Upper lobe of right lung (tissue), 1 donor: ENCODE data around the gene GUCY1A2. TPM values are rescaled to one million over a fixed set of nuclear protein-coding genes. Genes with fewer than 3 reads are reported as not detected.

ENCODE experiments used
- ATAC-seq: fragments of 200-7000 bp; cut with Tn5 transposase; one replicate; pipeline ENCODE4 v1.9.1; 2020; ENCODE audit warnings: mild to moderate bottlenecking, moderate library complexity
- DNase-seq: peaks from one replicate; pipeline ENCODE4 v3.0.0-alpha.2; 2020
- H3K27ac ChIP-seq: fragments of 200-600 bp; one replicate; pipeline ENCODE4 v1.8.0; 2022
- H3K27me3 ChIP-seq: fragments of 200-600 bp; one replicate; pipeline ENCODE4 v1.8.0; 2022; ENCODE audit warnings: mild to moderate bottlenecking
- H3K36me3 ChIP-seq: fragments of 200-600 bp; one replicate; pipeline ENCODE4 v1.8.0; 2022
- H3K4me1 ChIP-seq: fragments of 200-600 bp; one replicate; pipeline ENCODE4 v1.8.0; 2022
- H3K4me3 ChIP-seq: fragments of 200-600 bp; one replicate; pipeline ENCODE4 v1.8.0; 2022; ENCODE audit warnings: mild to moderate bottlenecking
- H3K9me3 ChIP-seq: fragments of 200-600 bp; one replicate; pipeline ENCODE4 v1.8.0; 2022
- CTCF ChIP-seq: fragments of 200-600 bp; IDR thresholded peaks from one replicate; pipeline ENCODE4 v1.8.0; 2022; ENCODE audit warnings: antibody characterized with exemption
- intact Hi-C: fragments of 100-400 bp; cut with DNase I; formaldehyde crosslinking; loops from one replicate; pipeline ENCODE4 v1.11.0; 2022
- total RNA-seq: library from RNA; stranded (reverse); fragmentation: NEBNext Ultra II Directional; extraction: Animal tissue kit (Norgen Biotek cat#: 25700); gene quantifications from one replicate; pipeline ENCODE4 v1.2.1, GENCODE V29; 2021
- donor health status: DM: no; HTN: yes; CAD: no; lungs with severe emphysema.

The GUCY1A2 gene
- total RNA-seq, 1 donor from 2014 or later, result 31.1 TPM

- no peak for DNase-seq
Measured at GRCh38 chr11:106974831-106975230, 43.4 kb downstream of the GUCY1A2 start.

GRCh38 chr11:106971864-106972263 lies 46.4 kb downstream of the GUCY1A2 start:
- intact Hi-C loops, result no loop called here
- no peak overlapping the region for H3K4me3 ChIP-seq
- no peaks in the 10 kb centered on the region for H3K4me1 ChIP-seq
- H3K9me3 ChIP-seq, result no peaks in the 10 kb centered on the region
- TF ChIP-seq CTCF, result no peak
- no peaks in the 10 kb centered on the region for H3K27me3 ChIP-seq
- ATAC-seq (no peak), DNase-seq (no peak)
- H3K36me3 ChIP-seq, result no peaks in the 10 kb centered on the region
- no peak overlapping the region for H3K27ac ChIP-seq

More at GRCh38 chr11:106974831-106975230, 43.4 kb downstream of the GUCY1A2 start:
- H3K27me3 ChIP-seq, result no peaks in the 10 kb centered on the region
- H3K9me3 ChIP-seq, result no peaks in the 10 kb centered on the region
- ATAC-seq, result no peak
- H3K4me1 ChIP-seq, result no peaks in the 10 kb centered on the region
- no peak overlapping the region for H3K4me3 ChIP-seq
- no peak for TF ChIP-seq CTCF
- intact Hi-C loops, result no loop called here
- no peaks in the 10 kb centered on the region for H3K36me3 ChIP-seq
- no peak overlapping the region for H3K27ac ChIP-seq

GRCh38 chr11:106969644-106970355 lies 48.5 kb downstream of the GUCY1A2 start:
- H3K36me3 ChIP-seq, result no peaks in the 10 kb centered on the region
- H3K27ac ChIP-seq, result no peak overlapping the region
- no peaks in the 10 kb centered on the region for H3K27me3 ChIP-seq
- no peak overlapping the region for H3K4me3 ChIP-seq
- ATAC-seq (no peak), DNase-seq (no peak)
- intact Hi-C loops, result no loop called here
- H3K4me1 ChIP-seq, result no peaks in the 10 kb centered on the region
- no peaks in the 10 kb centered on the region for H3K9me3 ChIP-seq
- no peak for TF ChIP-seq CTCF

GRCh38 chr11:106962995-106963394 lies 55.3 kb downstream of the GUCY1A2 start:
- no peak for TF ChIP-seq CTCF
- no peak overlapping the region for H3K27ac ChIP-seq
- no peak overlapping the region for H3K4me3 ChIP-seq
- intact Hi-C loops, result no loop called here
- no peaks in the 10 kb centered on the region for H3K27me3 ChIP-seq
- no peaks in the 10 kb centered on the region for H3K36me3 ChIP-seq
- ATAC-seq (no peak), DNase-seq (no peak)
- H3K9me3 ChIP-seq, result no peaks in the 10 kb centered on the region
- H3K4me1 ChIP-seq, result no peaks in the 10 kb centered on the region

- no peak for TF ChIP-seq CTCF
- no peaks in the 10 kb centered on the region for H3K36me3 ChIP-seq
- H3K4me3 ChIP-seq, result no peak overlapping the region
- no peaks in the 10 kb centered on the region for H3K9me3 ChIP-seq
- intact Hi-C loops, result no loop called here
- H3K4me1 ChIP-seq, result no peaks in the 10 kb centered on the region
- peak; percentile 25 for ATAC-seq
- H3K27me3 ChIP-seq, result no peaks in the 10 kb centered on the region
- H3K27ac ChIP-seq, result peak overlapping the region; percentile 24
- DNase-seq, result no peak
Measured at GRCh38 chr11:106961518-106961917, 56.8 kb downstream of the GUCY1A2 start.

- Histone ChIP-seq H3K9me3 (no peaks in the 10 kb centered on the region), H3K4me3 (no peak overlapping the region), H3K27me3 (no peaks in the 10 kb centered on the region), H3K4me1 (no peaks in the 10 kb centered on the region), H3K36me3 (no peaks in the 10 kb centered on the region), H3K27ac (peak overlapping the region; percentile 24)
- peak; percentile 83 for ATAC-seq
- intact Hi-C loops, result no loop called here
- no peak for TF ChIP-seq CTCF
- DNase-seq, result no peak
Measured at GRCh38 chr11:106961048-106961447, 57.2 kb downstream of the GUCY1A2 start.
